Fibroblast of pulmonary artery (primary cell): ENCODE measurements around the gene NPS.

Experiments used
- DNase-seq: peaks from one replicate; pipeline ENCODE4 v3.0.0-alpha.2; 2010; ENCODE audit warnings: low read depth
- H3K4me3 ChIP-seq: replicated peaks from 2 replicates; pipeline ENCODE4 v1.5.1; 2011; ENCODE audit warnings: low read depth, mild to moderate bottlenecking, control low read depth, low read length, moderate library complexity
- TF ChIP-seq, protein P1 (sequence below): IDR thresholded peaks from 2 replicates; pipeline ENCODE4 v1.5.1; 2011; ENCODE audit warnings: mild to moderate bottlenecking, control low read depth, low read length, inconsistent platforms; ENCODE audit errors: missing control alignments

The NPS gene, protein sequence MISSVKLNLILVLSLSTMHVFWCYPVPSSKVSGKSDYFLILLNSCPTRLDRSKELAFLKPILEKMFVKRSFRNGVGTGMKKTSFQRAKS

DNA sequence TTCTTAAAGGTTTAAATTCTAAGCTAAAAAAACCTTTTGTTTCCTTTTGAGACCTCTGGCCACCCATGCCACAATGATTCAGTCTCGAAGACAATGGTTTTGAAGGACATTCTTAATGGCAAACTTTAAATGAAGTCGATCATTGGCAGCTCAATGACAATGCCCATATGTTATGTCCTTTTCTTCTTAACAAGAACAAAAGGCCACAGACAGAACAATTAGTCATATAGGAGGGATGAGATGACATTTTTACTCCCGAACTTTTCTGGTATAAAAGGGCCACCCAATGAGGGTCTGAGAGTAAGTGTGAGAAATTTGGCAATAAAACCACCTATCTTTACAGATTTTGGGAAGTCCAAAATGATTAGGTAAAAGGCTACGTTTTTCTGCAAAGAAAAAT lies at the start of gene NPS:
NPS (plus strand) TSS at position 301 of the 400 bp plus-strand sequence; CDS start at position 361, 60 bp downstream.
- TF ChIP-seq, protein P1, sequence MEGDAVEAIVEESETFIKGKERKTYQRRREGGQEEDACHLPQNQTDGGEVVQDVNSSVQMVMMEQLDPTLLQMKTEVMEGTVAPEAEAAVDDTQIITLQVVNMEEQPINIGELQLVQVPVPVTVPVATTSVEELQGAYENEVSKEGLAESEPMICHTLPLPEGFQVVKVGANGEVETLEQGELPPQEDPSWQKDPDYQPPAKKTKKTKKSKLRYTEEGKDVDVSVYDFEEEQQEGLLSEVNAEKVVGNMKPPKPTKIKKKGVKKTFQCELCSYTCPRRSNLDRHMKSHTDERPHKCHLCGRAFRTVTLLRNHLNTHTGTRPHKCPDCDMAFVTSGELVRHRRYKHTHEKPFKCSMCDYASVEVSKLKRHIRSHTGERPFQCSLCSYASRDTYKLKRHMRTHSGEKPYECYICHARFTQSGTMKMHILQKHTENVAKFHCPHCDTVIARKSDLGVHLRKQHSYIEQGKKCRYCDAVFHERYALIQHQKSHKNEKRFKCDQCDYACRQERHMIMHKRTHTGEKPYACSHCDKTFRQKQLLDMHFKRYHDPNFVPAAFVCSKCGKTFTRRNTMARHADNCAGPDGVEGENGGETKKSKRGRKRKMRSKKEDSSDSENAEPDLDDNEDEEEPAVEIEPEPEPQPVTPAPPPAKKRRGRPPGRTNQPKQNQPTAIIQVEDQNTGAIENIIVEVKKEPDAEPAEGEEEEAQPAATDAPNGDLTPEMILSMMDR: no peak
- DNase-seq: no peak

DNA sequence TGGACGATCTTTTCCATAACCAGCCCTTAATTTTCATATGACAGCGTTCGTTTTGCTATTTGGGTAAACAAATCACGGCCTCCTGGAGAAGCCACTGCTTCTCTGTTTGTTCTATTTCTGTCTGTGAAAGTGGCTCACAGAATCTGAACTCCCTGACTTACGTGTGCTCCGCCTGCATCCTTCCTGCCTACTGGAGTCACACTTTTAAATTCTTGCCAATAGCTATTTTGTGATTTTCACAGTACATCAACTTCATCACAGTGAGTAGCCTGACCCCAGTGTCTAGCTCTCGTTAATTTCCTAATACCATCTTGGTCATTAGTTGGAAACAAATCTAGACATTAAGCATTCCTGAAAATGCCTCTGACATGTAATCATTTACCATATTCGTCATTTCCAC lies 49.0 kb upstream of the NPS start:
- H3K4me3 ChIP-seq: no peak overlapping the region
- TF ChIP-seq, protein P1: no peak
- DNase-seq: no peak

More for the DNA sequence above, at the start of gene NPS:
- no peak within 1 kb of the TSS for H3K4me3 ChIP-seq

DNA sequence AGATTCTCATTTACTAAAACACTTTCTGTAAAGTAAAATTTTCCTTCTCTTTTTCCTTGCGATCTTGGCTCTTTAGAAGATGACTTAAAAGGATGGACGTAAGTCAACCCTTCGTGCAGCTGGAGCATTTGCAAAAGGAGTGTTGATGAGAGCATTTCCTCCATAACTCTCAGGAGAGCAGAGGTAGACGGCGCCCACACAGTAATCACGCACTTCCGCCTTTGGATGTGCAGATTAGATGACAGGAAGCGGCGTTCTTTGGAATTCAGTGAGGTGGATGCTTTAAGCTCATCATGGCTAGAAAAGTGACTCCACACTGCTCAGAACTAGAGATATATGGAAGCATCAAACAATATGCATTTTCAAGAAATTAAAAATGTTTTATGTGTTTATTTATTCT lies 43.0 kb upstream of the NPS start:
- DNase-seq: peak; percentile 4
- TF ChIP-seq, protein P1: no peak
- no peak overlapping the region for H3K4me3 ChIP-seq

DNA sequence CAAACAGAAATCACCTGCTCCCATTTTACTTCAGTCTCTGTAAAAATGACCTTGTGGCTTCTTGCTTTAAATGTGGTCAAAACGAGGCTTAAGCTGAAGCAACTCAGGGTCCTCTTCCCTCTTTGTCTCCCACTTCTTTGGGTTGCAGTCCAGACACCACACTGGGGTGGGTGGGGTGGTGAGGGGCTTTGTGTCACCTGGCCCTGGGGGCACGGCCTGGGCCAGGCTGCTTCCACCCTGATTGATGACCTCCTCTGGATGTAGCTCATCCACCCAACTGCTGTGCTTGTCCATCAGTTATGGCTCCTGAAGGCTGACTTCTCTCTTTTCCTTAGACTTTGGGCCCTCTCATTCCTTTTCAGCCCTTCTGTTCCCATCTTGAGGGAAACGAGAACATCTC lies 26.8 kb upstream of the NPS start:
- TF ChIP-seq, protein P1: no peak
- no peak overlapping the region for H3K4me3 ChIP-seq
- DNase-seq: no peak

DNA sequence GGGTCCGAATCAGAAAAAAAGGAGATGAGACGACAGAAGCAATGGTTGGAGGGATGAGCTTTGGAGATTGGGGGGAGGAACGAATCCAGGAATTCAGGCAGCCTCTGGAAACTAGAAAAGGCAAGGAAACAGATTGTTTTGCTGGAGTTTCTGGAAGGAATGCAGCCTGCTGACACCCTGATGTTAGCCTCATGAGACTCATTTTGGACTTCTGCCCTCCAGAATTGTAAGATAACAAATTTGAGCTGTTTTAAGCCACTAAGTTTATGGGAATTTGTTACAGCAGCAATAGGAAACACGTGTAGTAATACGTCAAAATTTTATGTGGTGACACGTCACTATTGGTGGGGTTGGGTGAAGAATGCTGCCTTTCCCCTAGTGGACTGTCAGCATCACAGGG lies 25.6 kb upstream of the NPS start:
- TF ChIP-seq, protein P1: no peak
- DNase-seq: no peak
- H3K4me3 ChIP-seq: no peak overlapping the region

DNA sequence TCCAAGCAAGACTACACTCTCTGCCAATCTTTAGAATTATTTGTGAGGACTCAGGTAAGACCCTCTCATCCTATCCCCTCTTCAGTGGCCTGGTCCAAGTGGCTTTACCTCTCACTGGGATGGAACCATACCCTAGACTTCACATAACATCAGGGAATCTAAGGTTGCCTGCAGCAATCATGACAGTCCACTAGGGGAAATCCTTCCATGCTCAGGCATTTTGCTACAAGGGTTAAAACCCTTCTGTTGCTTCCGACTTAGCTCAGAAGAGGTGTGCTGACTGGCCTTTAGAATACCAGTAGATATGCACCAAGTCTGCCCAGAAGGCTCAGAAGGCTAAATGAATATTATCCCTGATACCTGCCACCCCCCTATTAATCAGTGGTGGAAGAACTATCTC lies 24.9 kb upstream of the NPS start:
- H3K4me3 ChIP-seq: no peak overlapping the region
- DNase-seq: no peak
- TF ChIP-seq, protein P1: no peak

DNA sequence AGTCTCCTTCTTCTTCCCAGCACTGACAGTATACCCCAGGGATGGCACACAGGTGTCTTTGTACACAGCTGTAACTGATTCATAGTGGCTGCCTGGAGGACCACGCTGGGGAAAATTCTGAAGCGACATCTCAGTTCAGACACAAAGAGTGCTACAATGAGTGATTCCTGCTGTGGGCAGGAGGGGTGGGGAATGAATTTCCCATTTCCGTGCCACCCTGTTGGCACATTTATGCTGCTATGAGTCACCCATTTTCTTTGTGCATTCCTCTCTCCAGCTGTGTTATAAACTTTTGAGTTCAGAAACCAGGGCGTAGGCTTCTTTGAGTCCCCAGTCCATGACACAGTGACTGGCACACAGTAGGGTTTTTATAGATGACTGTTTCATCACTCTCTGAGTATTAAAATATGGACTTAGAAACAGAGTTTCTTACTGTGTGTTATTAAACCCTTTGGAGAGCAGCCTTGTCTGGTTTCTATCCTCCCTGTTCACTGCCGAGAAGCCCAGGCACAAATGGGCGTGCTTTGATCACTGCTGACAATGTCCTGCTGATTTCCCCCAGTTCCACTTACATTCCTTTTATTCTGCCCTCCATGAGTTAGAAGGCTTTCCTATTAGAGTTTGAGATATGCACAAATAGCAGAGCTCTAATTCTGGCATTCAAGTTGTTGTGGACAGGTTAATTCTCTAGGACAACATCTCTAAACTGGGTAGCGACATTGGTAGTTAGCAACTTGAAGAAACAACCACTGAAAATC lies 24.0 kb upstream of the NPS start:
- no peak for DNase-seq
- TF ChIP-seq, protein P1: no peak
- no peak overlapping the region for H3K4me3 ChIP-seq
